NCI-H345 (cell line): ENCODE results near the gene PHLPP1.
"Not testable (repeated sequence)": the region's sequence is repeated elsewhere in the genome, so short reads cannot be mapped to it uniquely, and the experiment has no call there.

Experiments
- DNase-seq: peaks from one replicate; lab custom pipeline; 2025; lab: John Stamatoyannopoulos, UW

PHLPP1 gene

GRCh38 chr18:62717925-62718800 is 2.8 kb downstream of the PHLPP1 start:
- no peak for DNase-seq

- no peak for DNase-seq
Measured at GRCh38 chr18:62720048-62720447, 4.7 kb downstream of the PHLPP1 start.

DNA sequence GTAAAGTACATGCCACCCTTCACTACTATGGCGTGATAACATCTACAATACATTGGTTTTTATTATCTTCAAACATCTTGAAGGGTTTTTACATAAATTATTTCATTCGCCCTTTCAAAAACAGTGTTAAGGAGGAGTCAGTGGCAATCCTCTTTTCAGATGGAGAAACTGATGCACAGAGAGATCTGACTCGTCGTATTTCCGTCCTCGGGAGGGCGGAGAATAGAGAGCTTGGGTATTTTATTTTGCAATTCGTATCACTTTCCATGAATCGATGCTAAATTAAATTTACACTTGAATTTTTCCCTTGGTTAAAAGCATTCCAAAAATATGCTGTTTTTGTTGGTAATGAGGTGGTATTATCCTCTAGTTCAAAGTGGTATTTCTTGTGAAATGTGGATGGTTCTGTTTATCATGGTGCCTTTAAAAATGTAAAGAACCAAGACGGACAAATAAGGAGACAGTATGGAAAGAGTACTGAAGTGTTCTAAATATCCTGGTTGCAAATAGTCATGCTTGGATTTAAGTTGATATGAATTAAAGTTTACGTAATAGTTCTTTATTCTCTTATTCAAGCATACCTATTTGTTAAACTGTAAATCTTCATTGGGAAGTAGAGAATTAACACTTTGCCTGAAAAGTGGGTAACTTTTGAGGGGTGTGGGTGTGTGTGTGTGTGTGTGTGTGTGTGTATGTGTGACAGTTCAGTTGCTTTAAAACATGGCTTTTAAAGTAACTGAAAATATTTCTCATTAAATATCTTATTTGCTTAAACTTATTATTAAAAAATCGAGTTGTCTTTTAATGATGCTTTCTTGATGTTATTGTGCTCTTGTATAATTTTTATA is 5.6 kb downstream of the PHLPP1 start:
- DNase-seq, result no peak

DNA sequence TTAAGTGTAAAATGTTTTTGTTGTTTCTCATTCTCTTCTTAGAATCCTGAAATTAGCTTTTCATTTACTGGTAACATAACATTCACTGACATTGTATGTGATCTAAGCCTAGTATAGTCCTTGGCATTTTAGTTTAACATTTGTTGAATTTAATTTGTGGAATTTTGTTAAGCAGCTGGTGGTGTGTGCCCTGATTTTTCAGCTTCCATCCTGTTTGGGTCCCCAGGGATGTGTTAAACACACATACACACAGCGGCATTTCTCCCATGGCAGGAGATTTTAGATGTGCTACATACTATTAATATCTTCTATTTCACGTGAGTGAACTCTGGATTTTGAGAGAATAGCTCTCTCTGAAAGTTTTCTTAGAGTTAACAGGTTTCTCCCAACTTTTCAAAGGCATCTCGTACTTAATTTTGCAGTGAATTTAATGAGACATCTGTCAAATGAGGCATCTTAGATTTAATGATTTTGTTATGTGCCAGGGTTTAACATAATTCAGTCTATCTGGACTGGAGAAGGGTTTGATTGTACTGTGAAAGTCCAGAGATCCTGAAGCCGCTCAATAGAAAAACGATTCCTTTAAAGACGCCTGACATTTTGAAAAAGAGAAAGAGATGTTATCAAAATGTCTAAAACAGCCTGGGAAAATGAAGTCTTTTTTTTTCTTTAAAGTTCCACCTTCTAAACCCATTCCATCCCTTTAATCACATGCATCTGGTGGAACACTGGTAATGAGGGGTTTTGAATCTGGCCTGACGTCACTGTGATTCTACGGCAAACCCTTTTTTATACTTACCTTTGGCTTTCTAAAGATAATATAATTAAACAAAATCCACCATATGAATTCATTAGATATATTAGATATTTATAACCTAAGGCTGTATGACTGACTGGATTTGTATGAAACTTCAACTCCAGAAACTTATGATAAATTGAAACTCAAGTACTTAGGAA is 6.8 kb downstream of the PHLPP1 start:
- no peak for DNase-seq

DNA sequence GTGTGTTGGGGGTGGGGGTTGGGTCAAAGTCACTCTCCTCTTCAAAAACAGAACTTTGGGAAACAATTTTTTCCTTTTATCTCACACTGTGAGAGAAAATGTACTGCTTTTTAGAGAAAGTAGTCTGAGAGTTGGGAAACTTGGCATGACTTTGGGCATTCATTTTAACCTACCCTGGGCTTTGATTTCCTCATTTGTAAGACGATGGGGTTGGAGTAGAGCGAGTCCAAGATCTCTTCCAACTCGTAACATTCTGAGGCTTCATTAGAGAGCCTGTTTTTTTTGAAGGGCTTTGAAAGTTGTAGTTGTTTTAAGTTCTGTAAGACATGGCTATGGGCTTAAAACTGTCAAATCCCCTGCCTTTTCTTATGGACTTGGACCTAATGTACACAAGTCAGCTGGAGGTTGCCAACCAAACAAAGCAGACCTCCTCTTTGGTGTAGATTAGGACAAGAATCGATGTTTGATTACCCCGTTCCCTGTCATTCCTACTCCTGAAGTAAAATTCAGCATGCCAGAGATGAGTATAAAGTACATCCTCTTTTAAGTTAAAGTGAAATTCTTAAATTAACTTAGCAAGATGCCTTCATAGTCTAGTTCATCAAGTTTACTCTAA is 8.4 kb downstream of the PHLPP1 start:
- DNase-seq, result no peak

- no peak for DNase-seq
Measured at GRCh38 chr18:62725896-62726295, 10.6 kb downstream of the PHLPP1 start.

- no peak for DNase-seq
Measured at GRCh38 chr18:62728254-62728653, 12.9 kb downstream of the PHLPP1 start.

DNA sequence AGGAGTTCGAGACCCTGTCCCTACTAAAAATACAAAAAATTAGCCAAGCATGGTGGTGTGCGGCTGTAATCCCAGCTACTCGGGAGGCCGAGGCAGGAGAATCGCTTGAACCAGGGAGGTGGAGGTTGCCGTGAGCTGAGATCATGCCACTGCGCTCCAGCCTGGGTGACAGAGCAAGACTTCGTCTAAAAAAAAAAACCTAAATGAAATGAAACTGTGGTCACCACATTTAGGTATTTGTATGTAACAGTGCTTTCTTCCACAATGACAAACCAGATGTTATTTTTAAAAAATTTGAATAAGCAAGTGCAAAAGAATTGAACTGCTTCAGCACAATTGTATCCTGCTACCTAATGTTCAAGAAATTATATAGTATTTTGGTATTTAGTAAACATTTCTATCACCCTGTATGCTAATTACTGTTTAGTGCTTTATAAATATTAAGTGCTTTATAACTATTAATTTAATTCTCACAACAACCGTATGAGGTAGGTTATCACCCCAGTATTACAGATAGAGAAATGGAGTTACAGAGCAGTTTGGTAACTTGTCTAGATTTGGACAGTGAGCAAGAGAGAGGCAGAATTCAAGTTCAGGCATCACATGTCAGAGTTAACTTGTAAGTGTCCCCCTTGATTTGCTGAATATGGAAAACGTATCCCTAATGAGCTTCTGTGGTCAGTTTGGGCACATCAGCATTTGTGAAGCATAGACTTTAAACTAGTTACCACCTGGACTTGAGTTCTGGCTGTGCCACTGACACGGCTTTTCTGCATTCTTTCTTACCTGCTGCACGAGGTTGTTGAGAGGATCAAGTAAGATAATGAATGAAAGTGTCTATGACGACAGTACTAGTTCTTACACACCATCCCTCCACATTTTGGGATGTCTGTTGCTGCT is 14.4 kb downstream of the PHLPP1 start:
- DNase-seq, result no peak

- DNase-seq, result no peak
Measured at GRCh38 chr18:62730941-62731340, 15.6 kb downstream of the PHLPP1 start.

DNA sequence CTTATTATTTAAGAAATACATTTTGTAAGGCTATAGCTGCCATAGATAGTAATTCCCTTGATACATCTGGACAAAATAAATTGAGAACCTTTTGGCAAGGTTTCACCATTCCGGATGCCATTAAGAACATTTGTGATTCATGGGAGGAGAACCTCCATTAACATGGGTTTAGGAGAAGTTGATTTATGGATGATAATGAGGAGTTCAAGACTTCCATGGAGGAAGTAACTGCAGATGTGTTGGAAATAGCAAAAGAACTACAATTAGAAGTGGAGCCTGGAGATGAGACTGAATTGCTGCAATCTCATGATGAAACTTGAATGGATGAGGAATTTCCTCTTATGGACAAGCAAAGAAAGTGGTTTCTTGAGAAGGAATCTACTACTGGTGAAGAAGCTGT is 17.3 kb downstream of the PHLPP1 start:
- no peak for DNase-seq

DNA sequence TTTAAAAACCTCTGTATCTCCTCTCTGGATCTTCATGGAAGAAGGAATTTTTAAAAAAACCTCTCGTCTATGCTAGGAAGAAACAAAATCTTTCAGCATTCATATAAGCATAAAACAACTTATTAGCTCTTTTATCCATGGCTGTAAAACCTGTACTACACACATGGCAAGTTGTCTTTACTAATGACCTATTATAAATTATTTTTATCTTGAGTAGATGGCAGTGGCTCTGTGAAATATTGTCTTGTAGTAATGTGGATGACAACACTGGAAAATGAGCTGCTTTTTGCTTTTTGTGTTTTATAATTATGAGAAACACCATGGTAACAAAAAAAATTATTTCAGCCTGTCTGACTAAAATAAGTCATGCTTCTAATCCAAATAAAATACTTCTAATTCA is 18.9 kb downstream of the PHLPP1 start:
- no peak for DNase-seq

GRCh38 chr18:62735387-62735786 is 20.0 kb downstream of the PHLPP1 start:
- DNase-seq, result no peak

DNA sequence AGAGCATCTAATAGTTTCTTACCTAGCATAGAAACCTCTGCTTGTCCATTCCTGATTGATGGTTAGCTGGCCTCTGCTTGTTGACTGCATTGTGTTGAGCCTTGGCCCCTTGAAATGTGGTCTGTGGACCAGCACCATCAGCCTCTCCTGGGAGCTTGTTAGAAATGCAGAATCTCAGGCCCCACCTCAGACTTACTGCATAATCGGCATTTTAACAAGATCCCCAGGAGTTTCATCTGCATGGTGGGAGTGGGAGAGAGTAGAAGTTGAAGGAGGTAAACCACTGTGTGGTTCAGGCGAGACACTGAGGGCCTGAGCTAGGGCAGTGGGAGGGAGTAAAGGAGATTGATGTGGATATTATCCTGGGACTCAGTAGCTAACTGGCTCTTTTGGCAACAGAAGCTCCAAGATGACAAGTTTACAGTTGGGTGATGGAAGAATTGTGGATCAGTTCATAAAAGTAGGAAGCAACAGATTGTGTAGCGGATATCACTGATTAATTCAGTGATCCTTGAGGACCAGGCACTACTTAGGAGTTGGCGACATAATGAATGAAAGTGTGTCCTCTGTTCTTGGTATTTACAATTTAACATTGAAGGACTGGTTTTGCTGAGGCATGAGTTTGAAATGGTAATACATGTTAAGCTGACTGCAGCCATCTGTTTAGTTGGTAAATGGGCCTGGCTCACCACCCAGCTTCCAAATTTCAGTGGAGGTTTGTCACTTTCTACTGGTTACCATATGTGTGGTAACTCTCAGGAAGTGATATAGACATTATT is 20.9 kb downstream of the PHLPP1 start:
- DNase-seq, result no peak

DNA sequence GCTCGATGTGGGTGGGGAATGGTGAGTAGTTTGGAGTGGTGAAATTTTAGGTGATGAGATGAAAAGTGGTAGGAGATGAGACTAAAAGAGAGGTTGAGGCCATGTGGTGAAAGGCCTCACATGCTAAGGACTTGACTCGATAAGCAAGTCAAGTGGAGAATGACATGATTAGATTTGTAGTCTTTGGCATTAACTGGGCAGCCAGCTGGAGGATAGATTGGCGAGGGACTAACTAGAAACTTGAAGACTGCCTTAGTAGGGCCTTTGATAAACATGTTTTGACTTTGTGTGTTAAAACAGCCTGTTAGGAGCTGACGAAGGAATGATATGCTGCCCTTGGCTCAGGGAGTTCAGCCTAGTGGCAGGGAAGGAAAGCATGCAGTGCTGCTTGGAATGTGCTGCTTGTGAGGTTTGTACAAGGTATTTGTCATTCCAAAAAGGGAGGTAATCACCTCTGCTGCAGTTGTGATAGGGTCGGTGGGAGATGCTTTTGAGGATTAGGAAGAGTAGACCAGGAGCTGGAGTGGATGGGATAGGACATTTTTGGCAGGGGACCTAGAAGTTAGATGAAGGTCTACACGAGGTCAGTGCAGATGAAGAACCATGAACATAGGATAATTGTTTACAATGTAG is 22.0 kb downstream of the PHLPP1 start:
- DNase-seq, result no peak

DNA sequence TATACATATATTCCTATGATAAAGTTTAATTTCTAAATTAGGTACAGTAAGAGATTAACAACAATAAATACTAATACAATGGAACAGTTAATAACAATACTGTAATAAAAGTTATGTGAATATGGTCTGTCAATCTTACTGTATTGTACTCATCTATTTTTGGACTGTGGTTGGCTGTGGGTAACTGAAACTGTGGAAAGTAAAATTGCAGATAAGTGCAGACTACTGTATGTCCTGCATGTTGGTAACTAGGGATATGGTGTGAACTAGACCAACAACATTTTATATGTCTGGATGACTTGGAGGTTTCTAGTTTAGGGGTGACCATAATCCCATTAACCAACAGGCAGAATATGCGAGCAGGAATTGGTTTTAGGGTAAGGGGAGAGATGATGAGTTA is 23.3 kb downstream of the PHLPP1 start:
- DNase-seq, result no peak

- no peak for DNase-seq
Measured at GRCh38 chr18:62739911-62740310, 24.6 kb downstream of the PHLPP1 start.

DNA sequence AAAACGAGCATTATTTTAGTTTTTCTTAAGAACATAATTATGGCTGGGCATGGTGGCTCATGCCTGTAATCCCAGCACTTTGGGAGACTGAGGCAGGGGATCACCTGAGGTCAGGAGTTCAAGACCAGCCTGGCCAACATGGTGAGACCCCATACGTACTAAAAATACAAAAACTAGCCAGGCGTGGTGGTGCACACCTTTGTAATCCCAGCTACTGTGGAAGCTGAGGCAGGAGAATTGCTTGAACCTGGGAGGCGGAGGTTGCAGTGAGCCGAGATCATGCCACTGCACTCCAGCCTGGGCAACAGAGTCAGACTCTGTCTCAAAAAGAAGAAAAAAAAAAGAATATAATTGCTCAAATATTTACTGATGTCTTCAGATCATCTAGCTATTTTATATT is 25.3 kb downstream of the PHLPP1 start:
- DNase-seq, result not testable (repeated sequence)

- DNase-seq, result no peak
Measured at GRCh38 chr18:62741118-62741566, 25.8 kb downstream of the PHLPP1 start.

GRCh38 chr18:62741584-62741983 is 26.2 kb downstream of the PHLPP1 start:
- no peak for DNase-seq
